ENCODE measurements around the gene ADAMTS18.

Gene ADAMTS18

GRCh38 chr16:77437859-77438258 is 3.0 kb upstream of the ADAMTS18 start:
- Histone ChIP-seq H3K27me3 (ENCODE audit: control insufficient read depth in 1 of 2, insufficient read depth in 2 of 2, low read length in 2 of 2) (peaks cover 11 to 14% of the 10 kb centered on the region in 2 donors), H3K4me3 (ENCODE audit: low read length in 2 of 2) (no peak overlapping the region), H3K27ac (ENCODE audit: low read length) (no peak overlapping the region), H3K9ac (ENCODE audit: low read length in 2 of 2) (no peak overlapping the region), H3K9me3 (ENCODE audit: control insufficient read depth in 2 of 2, low read length in 2 of 2) (no peaks in the 10 kb centered on the region), H3K36me3 (ENCODE audit: control insufficient read depth in 2 of 2, insufficient read depth in 2 of 2, low read length in 2 of 2) (no peaks in the 10 kb centered on the region), H3K4me1 (ENCODE audit: control insufficient read depth, insufficient read depth, low read length) (no peaks in the 10 kb centered on the region)

- Histone ChIP-seq H3K27ac (ENCODE audit: low read length) (no peak overlapping the region), H3K4me3 (ENCODE audit: low read length in 2 of 2) (no peak overlapping the region), H3K36me3 (ENCODE audit: control insufficient read depth in 2 of 2, insufficient read depth in 2 of 2, low read length in 2 of 2) (no peaks in the 10 kb centered on the region), H3K9ac (ENCODE audit: low read length in 2 of 2) (no peak overlapping the region), H3K27me3 (ENCODE audit: control insufficient read depth in 1 of 2, insufficient read depth in 2 of 2, low read length in 2 of 2) (peaks cover 12 to 14% of the 10 kb centered on the region in 2 donors), H3K4me1 (ENCODE audit: control insufficient read depth, insufficient read depth, low read length) (no peaks in the 10 kb centered on the region), H3K9me3 (ENCODE audit: control insufficient read depth in 2 of 2, low read length in 2 of 2) (no peaks in the 10 kb centered on the region)
These were observed 512 bp upstream of the ADAMTS18 start for GRCh38 chr16:77435272-77435820.

GRCh38 chr16:77434022-77434529 is 758 bp downstream of the ADAMTS18 start:
- Histone ChIP-seq H3K4me3 (ENCODE audit: low read length in 2 of 2) (no peak overlapping the region), H3K27ac (ENCODE audit: low read length) (no peak overlapping the region), H3K9me3 (ENCODE audit: control insufficient read depth in 2 of 2, low read length in 2 of 2) (no peaks in the 10 kb centered on the region), H3K36me3 (ENCODE audit: control insufficient read depth in 2 of 2, insufficient read depth in 2 of 2, low read length in 2 of 2) (no peaks in the 10 kb centered on the region), H3K4me1 (ENCODE audit: control insufficient read depth, insufficient read depth, low read length) (no peaks in the 10 kb centered on the region), H3K27me3 (ENCODE audit: control insufficient read depth in 1 of 2, insufficient read depth in 2 of 2, low read length in 2 of 2) (peaks cover 14% of the 10 kb centered on the region in 2 donors), H3K9ac (ENCODE audit: low read length in 2 of 2) (no peak overlapping the region)

GRCh38 chr16:77433146-77433545 is 1.7 kb downstream of the ADAMTS18 start:
- Histone ChIP-seq H3K27ac (ENCODE audit: low read length) (no peak overlapping the region), H3K4me1 (ENCODE audit: control insufficient read depth, insufficient read depth, low read length) (no peaks in the 10 kb centered on the region), H3K9me3 (ENCODE audit: control insufficient read depth in 2 of 2, low read length in 2 of 2) (peaks cover 0 to 3% of the 10 kb centered on the region in 2 donors), H3K4me3 (ENCODE audit: low read length in 2 of 2) (no peak overlapping the region), H3K9ac (ENCODE audit: low read length in 2 of 2) (no peak overlapping the region), H3K27me3 (ENCODE audit: control insufficient read depth in 1 of 2, insufficient read depth in 2 of 2, low read length in 2 of 2) (peaks cover 14% of the 10 kb centered on the region in 2 donors), H3K36me3 (ENCODE audit: control insufficient read depth in 2 of 2, insufficient read depth in 2 of 2, low read length in 2 of 2) (no peaks in the 10 kb centered on the region)

- no peak overlapping the region for H3K9ac ChIP-seq (ENCODE audit: low read length in 2 of 2)
- peaks cover 14% of the 10 kb centered on the region in 2 donors for H3K27me3 ChIP-seq (ENCODE audit: control insufficient read depth in 1 of 2, insufficient read depth in 2 of 2, low read length in 2 of 2)
- H3K9me3 ChIP-seq (ENCODE audit: control insufficient read depth in 2 of 2, low read length in 2 of 2), result peaks cover 0 to 4% of the 10 kb centered on the region in 2 donors
- H3K4me3 ChIP-seq (ENCODE audit: low read length in 2 of 2), result no peak overlapping the region
- H3K36me3 ChIP-seq (ENCODE audit: control insufficient read depth in 2 of 2, insufficient read depth in 2 of 2, low read length in 2 of 2), result no peaks in the 10 kb centered on the region
- no peak overlapping the region for H3K27ac ChIP-seq (ENCODE audit: low read length)
- H3K4me1 ChIP-seq (ENCODE audit: control insufficient read depth, insufficient read depth, low read length), result no peaks in the 10 kb centered on the region
These were observed 2.6 kb downstream of the ADAMTS18 start for GRCh38 chr16:77432264-77432663.

GRCh38 chr16:77430787-77431585 is 3.8 kb downstream of the ADAMTS18 start:
- Histone ChIP-seq H3K9ac (ENCODE audit: low read length in 2 of 2) (no peak overlapping the region), H3K4me3 (ENCODE audit: low read length in 2 of 2) (no peak overlapping the region), H3K4me1 (ENCODE audit: control insufficient read depth, insufficient read depth, low read length) (no peaks in the 10 kb centered on the region), H3K9me3 (ENCODE audit: control insufficient read depth in 2 of 2, low read length in 2 of 2) (peaks cover 0 to 4% of the 10 kb centered on the region in 2 donors), H3K27me3 (ENCODE audit: control insufficient read depth in 1 of 2, insufficient read depth in 2 of 2, low read length in 2 of 2) (peaks cover 10 to 14% of the 10 kb centered on the region in 2 donors), H3K36me3 (ENCODE audit: control insufficient read depth in 2 of 2, insufficient read depth in 2 of 2, low read length in 2 of 2) (no peaks in the 10 kb centered on the region), H3K27ac (ENCODE audit: low read length) (no peak overlapping the region)

- Histone ChIP-seq H3K9ac (ENCODE audit: low read length in 2 of 2) (no peak overlapping the region), H3K4me1 (ENCODE audit: control insufficient read depth, insufficient read depth, low read length) (no peaks in the 10 kb centered on the region), H3K9me3 (ENCODE audit: control insufficient read depth in 2 of 2, low read length in 2 of 2) (peaks cover 0 to 4% of the 10 kb centered on the region in 2 donors), H3K27me3 (ENCODE audit: control insufficient read depth in 1 of 2, insufficient read depth in 2 of 2, low read length in 2 of 2) (peaks cover 9 to 12% of the 10 kb centered on the region in 2 donors), H3K36me3 (ENCODE audit: control insufficient read depth in 2 of 2, insufficient read depth in 2 of 2, low read length in 2 of 2) (no peaks in the 10 kb centered on the region), H3K4me3 (ENCODE audit: low read length in 2 of 2) (no peak overlapping the region), H3K27ac (ENCODE audit: low read length) (no peak overlapping the region)
These were observed 4.5 kb downstream of the ADAMTS18 start for GRCh38 chr16:77430360-77430759.

- Histone ChIP-seq H3K4me1 (ENCODE audit: control insufficient read depth, insufficient read depth, low read length) (no peaks in the 10 kb centered on the region), H3K27me3 (ENCODE audit: control insufficient read depth in 1 of 2, insufficient read depth in 2 of 2, low read length in 2 of 2) (no peaks in the 10 kb centered on the region), H3K36me3 (ENCODE audit: control insufficient read depth in 2 of 2, insufficient read depth in 2 of 2, low read length in 2 of 2) (no peaks in the 10 kb centered on the region), H3K9me3 (ENCODE audit: control insufficient read depth in 2 of 2, low read length in 2 of 2) (peaks cover 0 to 4% of the 10 kb centered on the region in 2 donors), H3K27ac (ENCODE audit: low read length) (no peak overlapping the region), H3K9ac (ENCODE audit: low read length in 2 of 2) (no peak overlapping the region), H3K4me3 (ENCODE audit: low read length in 2 of 2) (no peak overlapping the region)
These were observed 9.8 kb downstream of the ADAMTS18 start for GRCh38 chr16:77424871-77425604.

- Histone ChIP-seq H3K9ac (ENCODE audit: low read length in 2 of 2) (no peak overlapping the region), H3K27ac (ENCODE audit: low read length) (no peak overlapping the region), H3K4me3 (ENCODE audit: low read length in 2 of 2) (no peak overlapping the region), H3K36me3 (ENCODE audit: control insufficient read depth in 2 of 2, insufficient read depth in 2 of 2, low read length in 2 of 2) (no peaks in the 10 kb centered on the region), H3K4me1 (ENCODE audit: control insufficient read depth, insufficient read depth, low read length) (no peaks in the 10 kb centered on the region), H3K9me3 (ENCODE audit: control insufficient read depth in 2 of 2, low read length in 2 of 2) (no peaks in the 10 kb centered on the region), H3K27me3 (ENCODE audit: control insufficient read depth in 1 of 2, insufficient read depth in 2 of 2, low read length in 2 of 2) (peaks cover 0 to 2% of the 10 kb centered on the region in 2 donors)
These were observed 12.5 kb downstream of the ADAMTS18 start for GRCh38 chr16:77422196-77422784.

GRCh38 chr16:77416939-77417480 is 17.8 kb downstream of the ADAMTS18 start:
- peaks cover 0 to 2% of the 10 kb centered on the region in 2 donors for H3K27me3 ChIP-seq (ENCODE audit: control insufficient read depth in 1 of 2, insufficient read depth in 2 of 2, low read length in 2 of 2)
- no peaks in the 10 kb centered on the region for H3K36me3 ChIP-seq (ENCODE audit: control insufficient read depth in 2 of 2, insufficient read depth in 2 of 2, low read length in 2 of 2)
- no peak overlapping the region for H3K9ac ChIP-seq (ENCODE audit: low read length in 2 of 2)
- no peak overlapping the region for H3K4me3 ChIP-seq (ENCODE audit: low read length in 2 of 2)
- H3K4me1 ChIP-seq (ENCODE audit: control insufficient read depth, insufficient read depth, low read length), result no peaks in the 10 kb centered on the region
- no peaks in the 10 kb centered on the region for H3K9me3 ChIP-seq (ENCODE audit: control insufficient read depth in 2 of 2, low read length in 2 of 2)
- H3K27ac ChIP-seq (ENCODE audit: low read length), result no peak overlapping the region

Measured in stomach smooth muscle (tissue), 2 donors.